B cell (primary cell): Measurements from ENCODE around the gene CLIC6.

Experiments
- EZH2 ChIP-seq: IDR thresholded peaks from 2 replicates; pipeline ENCODE4 v1.6.1; 2012; ENCODE audit warnings: borderline replicate concordance, low read depth, mild to moderate bottlenecking, moderate library complexity, low read length; ENCODE audit not compliant: insufficient read depth, poor library complexity, severe bottlenecking
- TF ChIP-seq, protein P1 (sequence below): fragments of 200-600 bp; IDR thresholded peaks from one replicate; pipeline ENCODE4 v1.8.0; 2022; ENCODE audit warnings: antibody characterized with exemption, mild to moderate bottlenecking

DNA sequence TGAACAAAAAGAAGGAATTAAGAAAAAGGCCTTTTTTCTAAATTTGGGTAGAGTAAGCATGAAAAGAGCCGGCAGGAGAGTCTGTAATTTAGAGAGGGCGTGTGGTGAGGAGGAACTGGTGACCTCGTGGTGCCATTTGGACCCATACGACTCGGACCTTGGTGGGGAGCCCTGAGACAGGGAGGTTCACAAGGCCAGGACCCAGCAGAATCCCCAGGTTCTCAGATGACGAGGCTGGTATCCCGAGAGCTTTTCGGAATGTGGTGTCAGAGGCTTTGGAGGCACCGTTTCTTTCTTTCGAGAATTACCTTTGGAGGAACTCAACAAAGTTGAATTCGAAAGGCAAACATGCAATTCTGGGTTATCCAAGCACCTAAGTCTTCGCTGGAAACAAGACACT is 34.8 kb downstream of the CLIC6 start:
- TF ChIP-seq, protein P1, sequence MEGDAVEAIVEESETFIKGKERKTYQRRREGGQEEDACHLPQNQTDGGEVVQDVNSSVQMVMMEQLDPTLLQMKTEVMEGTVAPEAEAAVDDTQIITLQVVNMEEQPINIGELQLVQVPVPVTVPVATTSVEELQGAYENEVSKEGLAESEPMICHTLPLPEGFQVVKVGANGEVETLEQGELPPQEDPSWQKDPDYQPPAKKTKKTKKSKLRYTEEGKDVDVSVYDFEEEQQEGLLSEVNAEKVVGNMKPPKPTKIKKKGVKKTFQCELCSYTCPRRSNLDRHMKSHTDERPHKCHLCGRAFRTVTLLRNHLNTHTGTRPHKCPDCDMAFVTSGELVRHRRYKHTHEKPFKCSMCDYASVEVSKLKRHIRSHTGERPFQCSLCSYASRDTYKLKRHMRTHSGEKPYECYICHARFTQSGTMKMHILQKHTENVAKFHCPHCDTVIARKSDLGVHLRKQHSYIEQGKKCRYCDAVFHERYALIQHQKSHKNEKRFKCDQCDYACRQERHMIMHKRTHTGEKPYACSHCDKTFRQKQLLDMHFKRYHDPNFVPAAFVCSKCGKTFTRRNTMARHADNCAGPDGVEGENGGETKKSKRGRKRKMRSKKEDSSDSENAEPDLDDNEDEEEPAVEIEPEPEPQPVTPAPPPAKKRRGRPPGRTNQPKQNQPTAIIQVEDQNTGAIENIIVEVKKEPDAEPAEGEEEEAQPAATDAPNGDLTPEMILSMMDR, result no peak
- TF ChIP-seq EZH2, result no peak
